ENCODE results near the gene VGLL4.

GRCh38 chr3:11552289-11553264 is 91.1 kb downstream of the VGLL4 start:
- TF ChIP-seq EZH2 (IDR thresholded peaks at IDR 0.05; ENCODE audit: insufficient read depth, poor library complexity, severe bottlenecking) (no peak), EZH2phosphoT487 (IDR thresholded peaks at IDR 0.05; ENCODE audit: insufficient read depth, low read depth) (no peak)

Measured in GM23248 (cell line).